HG03457 (cell line): ENCODE data around the gene DLK1.

Experiments
- ATAC-seq: cut with Tn5 transposase; IDR thresholded peaks from one replicate; pipeline ENCODE4 v1.9.1; 2021; ENCODE audit warnings: moderate number of reproducible peaks; ENCODE audit not compliant: unreplicated experiment

Gene DLK1

GRCh38 chr14:100726550-100727085 lies at the start of gene DLK1:
Gene DLK1, plus strand, starts transcription at chr14:100726892. Its CDS starts 177 bp downstream, at chr14:100727069.
- ATAC-seq = no peak

GRCh38 chr14:100677152-100677551 lies 49.5 kb upstream of the DLK1 start:
- ATAC-seq = no peak

GRCh38 chr14:100677554-100678468 lies 48.9 kb upstream of the DLK1 start:
- no peak for ATAC-seq

GRCh38 chr14:100678469-100678828 lies 48.2 kb upstream of the DLK1 start:
- no peak for ATAC-seq

GRCh38 chr14:100679153-100679552 lies 47.5 kb upstream of the DLK1 start:
- ATAC-seq = no peak

GRCh38 chr14:100679707-100680438 lies 46.8 kb upstream of the DLK1 start:
- ATAC-seq = no peak

- no peak for ATAC-seq
These were observed 46.1 kb upstream of the DLK1 start for GRCh38 chr14:100680439-100681051.

- no peak for ATAC-seq
These were observed 45.6 kb upstream of the DLK1 start for GRCh38 chr14:100681111-100681510.

- no peak for ATAC-seq
These were observed 43.9 kb upstream of the DLK1 start for GRCh38 chr14:100682749-100683148.

GRCh38 chr14:100683578-100683977 lies 43.1 kb upstream of the DLK1 start:
- ATAC-seq = no peak

- no peak for ATAC-seq
These were observed 42.5 kb upstream of the DLK1 start for GRCh38 chr14:100684154-100684553.

- no peak for ATAC-seq
These were observed 41.7 kb upstream of the DLK1 start for GRCh38 chr14:100684961-100685360.

GRCh38 chr14:100686858-100687257 lies 39.8 kb upstream of the DLK1 start:
- ATAC-seq = no peak

- ATAC-seq = no peak
These were observed 39.3 kb upstream of the DLK1 start for GRCh38 chr14:100687386-100687785.

GRCh38 chr14:100688051-100688450 lies 38.6 kb upstream of the DLK1 start:
- ATAC-seq = no peak

- ATAC-seq = no peak
These were observed 37.9 kb upstream of the DLK1 start for GRCh38 chr14:100688598-100689461.

GRCh38 chr14:100690672-100691071 lies 36.0 kb upstream of the DLK1 start:
- no peak for ATAC-seq

- ATAC-seq = no peak
These were observed 35.2 kb upstream of the DLK1 start for GRCh38 chr14:100691395-100692056.

- ATAC-seq = no peak
These were observed 34.4 kb upstream of the DLK1 start for GRCh38 chr14:100692256-100692655.
